WTC11 (cell line): ENCODE data around the gene SIX4. TPM values are rescaled to one million over a fixed set of nuclear protein-coding genes. Genes with fewer than 3 reads are reported as not detected.

Source experiments
- CREB1 ChIP-seq: sonication (generic); formaldehyde crosslinking; IDR thresholded peaks from 2 replicates; pipeline ENCODE4 v1.8.0; 2023; ENCODE audit warnings: mild to moderate bottlenecking, missing genetic modification reagents
- CREM ChIP-seq: sonication (generic); formaldehyde crosslinking; IDR thresholded peaks from 2 replicates; pipeline ENCODE4 v1.8.1; 2022; ENCODE audit warnings: mild to moderate bottlenecking, missing genetic modification reagents, moderate library complexity
- ESRRA ChIP-seq: sonication (generic); formaldehyde crosslinking; IDR thresholded peaks from 2 replicates; pipeline ENCODE4 v1.8.1; 2022; ENCODE audit warnings: mild to moderate bottlenecking, missing genetic modification reagents, borderline replicate concordance
- ETV6 ChIP-seq: sonication (generic); formaldehyde crosslinking; IDR thresholded peaks from 2 replicates; pipeline ENCODE4 v1.8.1; 2022; ENCODE audit warnings: mild to moderate bottlenecking, missing genetic modification reagents
- FOXK1 ChIP-seq: sonication (generic); formaldehyde crosslinking; IDR thresholded peaks from 2 replicates; pipeline ENCODE4 v1.8.0; 2022; ENCODE audit warnings: mild to moderate bottlenecking, moderate library complexity, missing genetic modification reagents
- GABPB1 ChIP-seq: sonication (generic); formaldehyde crosslinking; IDR thresholded peaks from 2 replicates; pipeline ENCODE4 v1.8.1; 2023; ENCODE audit warnings: mild to moderate bottlenecking, missing genetic modification reagents
- MXD4 ChIP-seq: fragments of 250-450 bp; sonication (Bioruptor Pico); IDR thresholded peaks from 2 replicates; pipeline ENCODE4 v1.8.0; 2021; ENCODE audit warnings: mild to moderate bottlenecking, moderate library complexity, borderline replicate concordance
- NFE2L1 ChIP-seq: sonication (generic); formaldehyde crosslinking; IDR thresholded peaks from 2 replicates; pipeline ENCODE4 v1.8.1; 2023; ENCODE audit warnings: missing genetic modification reagents
- NR2C2 ChIP-seq: sonication (generic); formaldehyde crosslinking; IDR thresholded peaks from 2 replicates; pipeline ENCODE4 v1.8.0; 2022; ENCODE audit warnings: mild to moderate bottlenecking, missing genetic modification reagents
- NR3C1 ChIP-seq: sonication (generic); formaldehyde crosslinking; conservative IDR thresholded peaks from 2 replicates; pipeline ENCODE4 v1.8.1; 2023; ENCODE audit warnings: low read depth, mild to moderate bottlenecking, missing genetic modification reagents
- SOX15 ChIP-seq: fragments of 250-450 bp; sonication (Bioruptor Pico); IDR thresholded peaks from 2 replicates; pipeline ENCODE4 v1.9.0; 2021; ENCODE audit warnings: mild to moderate bottlenecking
- SP1 ChIP-seq: sonication (generic); formaldehyde crosslinking; conservative IDR thresholded peaks from 2 replicates; pipeline ENCODE4 v1.8.1; 2022; ENCODE audit warnings: missing genetic modification reagents
- TEAD4 ChIP-seq: sonication (generic); formaldehyde crosslinking; IDR thresholded peaks from 2 replicates; pipeline ENCODE4 v1.8.0; 2022; ENCODE audit warnings: mild to moderate bottlenecking, missing genetic modification reagents
- ZNF219 ChIP-seq: sonication (generic); formaldehyde crosslinking; IDR thresholded peaks from 2 replicates; pipeline ENCODE4 v1.8.0; 2023; ENCODE audit warnings: missing genetic modification reagents, mild to moderate bottlenecking, borderline replicate concordance
- ZNF263 ChIP-seq: sonication (generic); formaldehyde crosslinking; IDR thresholded peaks from 2 replicates; pipeline ENCODE4 v1.8.1; 2022; ENCODE audit warnings: low read depth, mild to moderate bottlenecking, moderate library complexity, missing genetic modification reagents
- ZNF396 ChIP-seq: fragments of 250-450 bp; sonication (Bioruptor Pico); IDR thresholded peaks from 2 replicates; pipeline ENCODE4 v1.8.0; 2021; ENCODE audit warnings: mild to moderate bottlenecking, moderate library complexity, borderline replicate concordance
- total RNA-seq: library from RNA; stranded (reverse); gene quantifications from 3 replicates; pipeline ENCODE4 v1.2.3, GENCODE V29; 2021
- TF ChIP-seq, protein P1 (sequence below): fragments of 250-450 bp; sonication (Bioruptor Pico); IDR thresholded peaks from 2 replicates; pipeline ENCODE4 v1.9.0; 2021; ENCODE audit warnings: mild to moderate bottlenecking
- TF ChIP-seq, protein P2 (sequence below): sonication (generic); formaldehyde crosslinking; IDR thresholded peaks from 2 replicates; pipeline ENCODE4 v1.8.0; 2023; ENCODE audit warnings: mild to moderate bottlenecking, missing genetic modification reagents
- TF ChIP-seq, protein P3 (sequence below): sonication (generic); formaldehyde crosslinking; IDR thresholded peaks from 2 replicates; pipeline ENCODE4 v1.8.1; 2022; ENCODE audit warnings: mild to moderate bottlenecking, moderate library complexity, missing genetic modification reagents
- TF ChIP-seq, protein P4 (sequence below): sonication (generic); formaldehyde crosslinking; IDR thresholded peaks from 2 replicates; pipeline ENCODE4 v1.8.1; 2023; ENCODE audit warnings: mild to moderate bottlenecking, moderate library complexity, missing genetic modification reagents
- TF ChIP-seq, protein P5 (sequence below): sonication (generic); formaldehyde crosslinking; IDR thresholded peaks from 2 replicates; pipeline ENCODE4 v1.8.0; 2022; ENCODE audit warnings: mild to moderate bottlenecking, missing genetic modification reagents
- TF ChIP-seq, protein P6 (sequence below): sonication (generic); formaldehyde crosslinking; IDR thresholded peaks from 2 replicates; pipeline ENCODE4 v1.8.1; 2023; ENCODE audit warnings: mild to moderate bottlenecking, missing genetic modification reagents
- TF ChIP-seq, protein P7 (sequence below): sonication (generic); formaldehyde crosslinking; IDR thresholded peaks from 2 replicates; pipeline ENCODE4 v1.8.1; 2022; ENCODE audit warnings: missing genetic modification reagents, borderline replicate concordance
- TF ChIP-seq, protein P8 (sequence below): sonication (generic); formaldehyde crosslinking; IDR thresholded peaks from 2 replicates; pipeline ENCODE4 v1.8.1; 2022; ENCODE audit warnings: low read depth, mild to moderate bottlenecking, moderate library complexity, missing genetic modification reagents, borderline replicate concordance

Gene SIX4
- total RNA-seq, 1 experiment from 2014 or later, result 41.8 TPM

DNA sequence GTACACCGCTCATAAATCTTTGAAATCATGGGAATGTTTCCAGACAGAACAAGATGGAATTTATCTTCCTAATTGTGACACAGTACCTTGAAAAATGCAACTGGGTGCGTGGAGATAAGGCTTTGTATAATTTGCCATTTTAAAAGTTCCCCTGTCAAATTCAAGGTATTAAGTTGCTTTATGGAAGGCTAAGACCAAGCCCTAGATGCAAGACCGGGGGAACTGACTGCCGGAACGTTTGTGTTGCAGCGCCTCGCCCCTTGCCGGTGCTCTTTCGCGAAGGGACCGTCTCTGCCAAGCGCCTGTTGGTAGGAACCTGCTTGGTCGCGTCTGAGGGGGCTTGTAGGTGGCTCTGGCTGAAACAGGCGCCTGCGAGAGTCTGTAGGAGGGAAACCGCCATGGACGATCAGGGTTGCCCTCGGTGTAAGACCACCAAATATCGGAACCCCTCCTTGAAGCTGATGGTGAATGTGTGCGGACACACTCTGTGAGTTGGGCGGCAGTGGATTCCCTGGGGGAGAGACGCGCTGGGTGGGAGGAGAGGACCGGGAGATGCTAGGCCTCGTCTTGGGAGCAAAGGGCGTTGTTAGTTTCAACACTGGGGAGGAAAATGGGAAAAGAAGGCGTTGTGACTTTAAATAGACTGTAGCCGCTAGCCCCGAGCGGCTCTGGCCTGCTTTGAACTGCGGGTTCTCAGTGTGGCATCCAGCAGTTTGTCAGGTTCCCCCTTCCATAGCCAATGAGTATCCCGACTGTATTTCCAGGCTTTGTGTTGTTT is 10.5 kb upstream of the SIX4 start, which contains the start of gene MNAT1 (continued):
- TF ChIP-seq, protein P1, sequence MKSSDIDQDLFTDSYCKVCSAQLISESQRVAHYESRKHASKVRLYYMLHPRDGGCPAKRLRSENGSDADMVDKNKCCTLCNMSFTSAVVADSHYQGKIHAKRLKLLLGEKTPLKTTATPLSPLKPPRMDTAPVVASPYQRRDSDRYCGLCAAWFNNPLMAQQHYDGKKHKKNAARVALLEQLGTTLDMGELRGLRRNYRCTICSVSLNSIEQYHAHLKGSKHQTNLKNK (CRISPR knock-in tag), result no peak
- no peak for TF ChIP-seq TEAD4
- TF ChIP-seq, protein P2, sequence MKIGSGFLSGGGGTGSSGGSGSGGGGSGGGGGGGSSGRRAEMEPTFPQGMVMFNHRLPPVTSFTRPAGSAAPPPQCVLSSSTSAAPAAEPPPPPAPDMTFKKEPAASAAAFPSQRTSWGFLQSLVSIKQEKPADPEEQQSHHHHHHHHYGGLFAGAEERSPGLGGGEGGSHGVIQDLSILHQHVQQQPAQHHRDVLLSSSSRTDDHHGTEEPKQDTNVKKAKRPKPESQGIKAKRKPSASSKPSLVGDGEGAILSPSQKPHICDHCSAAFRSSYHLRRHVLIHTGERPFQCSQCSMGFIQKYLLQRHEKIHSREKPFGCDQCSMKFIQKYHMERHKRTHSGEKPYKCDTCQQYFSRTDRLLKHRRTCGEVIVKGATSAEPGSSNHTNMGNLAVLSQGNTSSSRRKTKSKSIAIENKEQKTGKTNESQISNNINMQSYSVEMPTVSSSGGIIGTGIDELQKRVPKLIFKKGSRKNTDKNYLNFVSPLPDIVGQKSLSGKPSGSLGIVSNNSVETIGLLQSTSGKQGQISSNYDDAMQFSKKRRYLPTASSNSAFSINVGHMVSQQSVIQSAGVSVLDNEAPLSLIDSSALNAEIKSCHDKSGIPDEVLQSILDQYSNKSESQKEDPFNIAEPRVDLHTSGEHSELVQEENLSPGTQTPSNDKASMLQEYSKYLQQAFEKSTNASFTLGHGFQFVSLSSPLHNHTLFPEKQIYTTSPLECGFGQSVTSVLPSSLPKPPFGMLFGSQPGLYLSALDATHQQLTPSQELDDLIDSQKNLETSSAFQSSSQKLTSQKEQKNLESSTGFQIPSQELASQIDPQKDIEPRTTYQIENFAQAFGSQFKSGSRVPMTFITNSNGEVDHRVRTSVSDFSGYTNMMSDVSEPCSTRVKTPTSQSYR, result no peak
- TF ChIP-seq, protein P3, sequence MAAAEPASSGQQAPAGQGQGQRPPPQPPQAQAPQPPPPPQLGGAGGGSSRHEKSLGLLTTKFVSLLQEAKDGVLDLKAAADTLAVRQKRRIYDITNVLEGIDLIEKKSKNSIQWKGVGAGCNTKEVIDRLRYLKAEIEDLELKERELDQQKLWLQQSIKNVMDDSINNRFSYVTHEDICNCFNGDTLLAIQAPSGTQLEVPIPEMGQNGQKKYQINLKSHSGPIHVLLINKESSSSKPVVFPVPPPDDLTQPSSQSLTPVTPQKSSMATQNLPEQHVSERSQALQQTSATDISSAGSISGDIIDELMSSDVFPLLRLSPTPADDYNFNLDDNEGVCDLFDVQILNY (CRISPR knock-in tag), result peak; percentile 61; the same call in 1 of the 2 replicates
- TF ChIP-seq, protein P4, sequence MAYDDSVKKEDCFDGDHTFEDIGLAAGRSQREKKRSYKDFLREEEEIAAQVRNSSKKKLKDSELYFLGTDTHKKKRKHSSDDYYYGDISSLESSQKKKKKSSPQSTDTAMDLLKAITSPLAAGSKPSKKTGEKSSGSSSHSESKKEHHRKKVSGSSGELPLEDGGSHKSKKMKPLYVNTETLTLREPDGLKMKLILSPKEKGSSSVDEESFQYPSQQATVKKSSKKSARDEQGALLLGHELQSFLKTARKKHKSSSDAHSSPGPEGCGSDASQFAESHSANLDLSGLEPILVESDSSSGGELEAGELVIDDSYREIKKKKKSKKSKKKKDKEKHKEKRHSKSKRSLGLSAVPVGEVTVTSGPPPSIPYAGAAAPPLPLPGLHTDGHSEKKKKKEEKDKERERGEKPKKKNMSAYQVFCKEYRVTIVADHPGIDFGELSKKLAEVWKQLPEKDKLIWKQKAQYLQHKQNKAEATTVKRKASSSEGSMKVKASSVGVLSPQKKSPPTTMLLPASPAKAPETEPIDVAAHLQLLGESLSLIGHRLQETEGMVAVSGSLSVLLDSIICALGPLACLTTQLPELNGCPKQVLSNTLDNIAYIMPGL (CRISPR knock-in tag), result peak; percentile 74; the same call in 1 of the 2 replicates
- TF ChIP-seq, protein P5, sequence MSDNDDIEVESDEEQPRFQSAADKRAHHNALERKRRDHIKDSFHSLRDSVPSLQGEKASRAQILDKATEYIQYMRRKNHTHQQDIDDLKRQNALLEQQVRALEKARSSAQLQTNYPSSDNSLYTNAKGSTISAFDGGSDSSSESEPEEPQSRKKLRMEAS (CRISPR knock-in tag), result peak; percentile 74
- TF ChIP-seq ZNF396 (CRISPR knock-in tag), result no peak
- no peak; the same call in 1 of the 2 replicates for TF ChIP-seq CREB1
- no peak for TF ChIP-seq NR3C1 (CRISPR knock-in tag)
- TF ChIP-seq NR2C2, result no peak
- TF ChIP-seq MXD4, result no peak
- peak; percentile 69; the same call in 1 of the 2 replicates for TF ChIP-seq ESRRA (CRISPR knock-in tag)
- peak; percentile 94 for TF ChIP-seq FOXK1
- TF ChIP-seq SOX15 (CRISPR knock-in tag), result no peak
- TF ChIP-seq CREM, result no peak
- TF ChIP-seq, protein P6, sequence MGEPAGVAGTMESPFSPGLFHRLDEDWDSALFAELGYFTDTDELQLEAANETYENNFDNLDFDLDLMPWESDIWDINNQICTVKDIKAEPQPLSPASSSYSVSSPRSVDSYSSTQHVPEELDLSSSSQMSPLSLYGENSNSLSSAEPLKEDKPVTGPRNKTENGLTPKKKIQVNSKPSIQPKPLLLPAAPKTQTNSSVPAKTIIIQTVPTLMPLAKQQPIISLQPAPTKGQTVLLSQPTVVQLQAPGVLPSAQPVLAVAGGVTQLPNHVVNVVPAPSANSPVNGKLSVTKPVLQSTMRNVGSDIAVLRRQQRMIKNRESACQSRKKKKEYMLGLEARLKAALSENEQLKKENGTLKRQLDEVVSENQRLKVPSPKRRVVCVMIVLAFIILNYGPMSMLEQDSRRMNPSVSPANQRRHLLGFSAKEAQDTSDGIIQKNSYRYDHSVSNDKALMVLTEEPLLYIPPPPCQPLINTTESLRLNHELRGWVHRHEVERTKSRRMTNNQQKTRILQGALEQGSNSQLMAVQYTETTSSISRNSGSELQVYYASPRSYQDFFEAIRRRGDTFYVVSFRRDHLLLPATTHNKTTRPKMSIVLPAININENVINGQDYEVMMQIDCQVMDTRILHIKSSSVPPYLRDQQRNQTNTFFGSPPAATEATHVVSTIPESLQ (CRISPR knock-in tag), result no peak
- TF ChIP-seq GABPB1 (CRISPR knock-in tag), result peak; percentile 75; the same call in 1 of the 2 replicates
- TF ChIP-seq ETV6 (CRISPR knock-in tag), result peak; percentile 82; the same call in 1 of the 2 replicates
- peak; percentile 68 for TF ChIP-seq SP1 (CRISPR knock-in tag)
- TF ChIP-seq, protein P7, sequence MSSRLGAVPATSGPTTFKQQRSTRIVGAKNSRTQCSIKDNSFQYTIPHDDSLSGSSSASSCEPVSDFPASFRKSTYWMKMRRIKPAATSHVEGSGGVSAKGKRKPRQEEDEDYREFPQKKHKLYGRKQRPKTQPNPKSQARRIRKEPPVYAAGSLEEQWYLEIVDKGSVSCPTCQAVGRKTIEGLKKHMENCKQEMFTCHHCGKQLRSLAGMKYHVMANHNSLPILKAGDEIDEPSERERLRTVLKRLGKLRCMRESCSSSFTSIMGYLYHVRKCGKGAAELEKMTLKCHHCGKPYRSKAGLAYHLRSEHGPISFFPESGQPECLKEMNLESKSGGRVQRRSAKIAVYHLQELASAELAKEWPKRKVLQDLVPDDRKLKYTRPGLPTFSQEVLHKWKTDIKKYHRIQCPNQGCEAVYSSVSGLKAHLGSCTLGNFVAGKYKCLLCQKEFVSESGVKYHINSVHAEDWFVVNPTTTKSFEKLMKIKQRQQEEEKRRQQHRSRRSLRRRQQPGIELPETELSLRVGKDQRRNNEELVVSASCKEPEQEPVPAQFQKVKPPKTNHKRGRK (CRISPR knock-in tag), result no peak
- TF ChIP-seq NFE2L1 (CRISPR knock-in tag), result no peak
- TF ChIP-seq ZNF263 (CRISPR knock-in tag), result no peak
- TF ChIP-seq, protein P8, sequence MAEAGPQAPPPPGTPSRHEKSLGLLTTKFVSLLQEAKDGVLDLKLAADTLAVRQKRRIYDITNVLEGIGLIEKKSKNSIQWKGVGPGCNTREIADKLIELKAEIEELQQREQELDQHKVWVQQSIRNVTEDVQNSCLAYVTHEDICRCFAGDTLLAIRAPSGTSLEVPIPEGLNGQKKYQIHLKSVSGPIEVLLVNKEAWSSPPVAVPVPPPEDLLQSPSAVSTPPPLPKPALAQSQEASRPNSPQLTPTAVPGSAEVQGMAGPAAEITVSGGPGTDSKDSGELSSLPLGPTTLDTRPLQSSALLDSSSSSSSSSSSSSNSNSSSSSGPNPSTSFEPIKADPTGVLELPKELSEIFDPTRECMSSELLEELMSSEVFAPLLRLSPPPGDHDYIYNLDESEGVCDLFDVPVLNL (CRISPR knock-in tag), result no peak
- TF ChIP-seq ZNF219 (CRISPR knock-in tag), result no peak
